Liver (tissue), 9 donors: ENCODE results near the gene DDOST. TPM values are rescaled to one million over a fixed set of nuclear protein-coding genes. Genes with fewer than 3 reads are reported as not detected.

Source experiments
- DNase-seq: peaks from one replicate; pipeline ENCODE4 v3.0.0-alpha.2; 2017; ENCODE audit warnings: low spot score
- H3K27ac ChIP-seq, 2 donors: one replicate each; pipeline ENCODE4 v1.7.0; 2013; ENCODE audit warnings: inconsistent platforms in 2 of 2, low read length in 2 of 2, control low read depth in 1 of 2, low read depth in 1 of 2, mild to moderate bottlenecking in 1 of 2
- H3K27me3 ChIP-seq, 4 donors: one replicate each; pipeline versions ENCODE4 v1.6.1 to v1.7.0; 2013; ENCODE audit warnings: low read length in 3 of 4, inconsistent platforms in 1 of 4, mild to moderate bottlenecking in 1 of 4, moderate library complexity in 1 of 4; ENCODE audit not compliant: control insufficient read depth in 4 of 4, insufficient read depth in 4 of 4
- H3K36me3 ChIP-seq, 4 donors: one replicate each; pipeline versions ENCODE4 v1.6.1 to v1.7.0; 2013; ENCODE audit warnings: low read length in 3 of 4, mild to moderate bottlenecking in 3 of 4, low read depth in 1 of 4, moderate library complexity in 1 of 4; ENCODE audit not compliant: control insufficient read depth in 4 of 4, insufficient read depth in 3 of 4
- H3K4me1 ChIP-seq, 4 donors: one replicate each; pipeline versions ENCODE4 v1.6.1 to v1.7.0; 2013; ENCODE audit warnings: low read length in 3 of 4, mild to moderate bottlenecking in 3 of 4, moderate library complexity in 1 of 4; ENCODE audit not compliant: control insufficient read depth in 4 of 4, insufficient read depth in 4 of 4
- H3K4me3 ChIP-seq, 3 donors: one replicate each; pipeline versions ENCODE4 v1.6.1 to v1.7.0; 2013; ENCODE audit warnings: low read length in 3 of 3, control low read depth in 1 of 3, low read depth in 1 of 3, mild to moderate bottlenecking in 1 of 3
- H3K9ac ChIP-seq, 2 donors: one replicate each; pipeline ENCODE4 v1.7.0; 2013; ENCODE audit warnings: low read length in 2 of 2, mild to moderate bottlenecking in 2 of 2, moderate library complexity in 2 of 2, control low read depth in 1 of 2, low read depth in 1 of 2
- H3K9me3 ChIP-seq, 4 donors: one replicate each; pipeline versions ENCODE4 v1.6.1 to v1.7.0; 2013; ENCODE audit warnings: low read length in 3 of 4; ENCODE audit not compliant: control insufficient read depth in 4 of 4
- EGR1 ChIP-seq, 2 donors: IDR thresholded peaks; 2 replicates each; pipeline ENCODE4 v1.6.1; 2016 to 2018; ENCODE audit warnings: antibody characterized with exemption in 2 of 2, low read depth in 2 of 2
- FOXA1 ChIP-seq: IDR thresholded peaks from 2 replicates; pipeline ENCODE4 v1.6.1; 2016; ENCODE audit warnings: antibody characterized with exemption
- FOXA2 ChIP-seq: IDR thresholded peaks from 2 replicates; pipeline ENCODE4 v1.6.1; 2016; ENCODE audit warnings: antibody characterized with exemption
- GABPA ChIP-seq, 2 donors: IDR thresholded peaks in 1 of 2; conservative IDR thresholded peaks in 1 of 2; 2 replicates each; pipeline ENCODE4 v1.6.1; 2016; ENCODE audit warnings: antibody characterized with exemption in 2 of 2, mild to moderate bottlenecking in 1 of 2, moderate library complexity in 1 of 2
- HNF4A ChIP-seq, 2 donors: conservative IDR thresholded peaks; 2 replicates each; pipeline ENCODE4 v1.6.1; 2016; ENCODE audit warnings: antibody characterized with exemption in 2 of 2, mild to moderate bottlenecking in 2 of 2
- HNF4G ChIP-seq: IDR thresholded peaks from 2 replicates; pipeline ENCODE4 v1.6.1; 2016; ENCODE audit warnings: antibody characterized with exemption
- JUND ChIP-seq, 2 donors: IDR thresholded peaks; 2 replicates each; pipeline ENCODE4 v1.6.1; 2016; ENCODE audit warnings: antibody characterized with exemption in 2 of 2
- MAX ChIP-seq: IDR thresholded peaks from 2 replicates; pipeline ENCODE4 v1.6.1; 2016; ENCODE audit warnings: antibody characterized with exemption
- NR2F2 ChIP-seq: IDR thresholded peaks from 2 replicates; pipeline ENCODE4 v1.6.1; 2016; ENCODE audit warnings: antibody characterized with exemption
- RAD21 ChIP-seq, 2 donors: IDR thresholded peaks; 2 replicates each; pipeline ENCODE4 v1.6.1; 2016; ENCODE audit warnings: antibody characterized with exemption in 2 of 2, mild to moderate bottlenecking in 2 of 2
- REST ChIP-seq: IDR thresholded peaks from 2 replicates; pipeline ENCODE4 v1.6.1; 2016; ENCODE audit warnings: antibody characterized with exemption, mild to moderate bottlenecking
- RXRA ChIP-seq, 2 donors: IDR thresholded peaks; 2 replicates each; pipeline ENCODE4 v1.6.1; 2017 to 2018; ENCODE audit warnings: antibody characterized with exemption in 2 of 2, mild to moderate bottlenecking in 1 of 2
- SP1 ChIP-seq: IDR thresholded peaks from 2 replicates; pipeline ENCODE4 v1.6.1; 2018; ENCODE audit warnings: antibody characterized with exemption, mild to moderate bottlenecking
- TAF1 ChIP-seq: conservative IDR thresholded peaks from 2 replicates; pipeline ENCODE4 v1.6.1; 2016; ENCODE audit warnings: antibody characterized with exemption, mild to moderate bottlenecking
- YY1 ChIP-seq: IDR thresholded peaks from 2 replicates; pipeline ENCODE4 v1.6.1; 2016; ENCODE audit warnings: antibody characterized with exemption, mild to moderate bottlenecking
- ZBTB33 ChIP-seq: IDR thresholded peaks from 2 replicates; pipeline ENCODE4 v1.6.1; 2016; ENCODE audit warnings: antibody characterized with exemption
- whole genome bisulfite sequencing: extraction: QIAGEN DNeasy Blood & Tissue Kit; methylation state at CpG from one replicate; pipeline ENCODE4 v1.1.7; 2013; 5-methylcytosine and 5-hydroxymethylcytosine counted together
- polyA plus RNA-seq, 2 donors: library from polyadenylated mRNA; stranded (reverse) in 1 of 2; unstranded in 1 of 2; fragments of 200-250 nt in 1 of 2; fragments of >200 nt in 1 of 2; fragmentation: Nextera tagmentation in 1 of 2; extraction: Ambion mirVana in 1 of 2; gene quantifications; one replicate each; pipeline versions ENCODE4 v1.2.1 to v1.2.3, GENCODE V29; 2013 to 2015
- total RNA-seq, 2 donors: library from RNA; depleted of rRNA; stranded (reverse); fragments of >200 nt; gene quantifications; one replicate each; pipeline ENCODE4 v1.2.3, GENCODE V29; 2014
- TF ChIP-seq, protein P1 (sequence below): fragments of 150-350 bp; IDR thresholded peaks from 2 replicates; pipeline ENCODE4 v1.5.1; 2017; ENCODE audit warnings: improper control_type of control experiment, low read depth, low read length; ENCODE audit not compliant: missing input control
- TF ChIP-seq, protein P2 (sequence below): IDR thresholded peaks from 2 replicates; pipeline ENCODE4 v1.6.1; 2016; ENCODE audit warnings: antibody characterized with exemption
- donor health status: healthy.
- donor health status: healthy.
- donor health status: healthy.
- donor health status: healthy.
- donor health status: healthy.

Gene DDOST
- total and polyA plus RNA-seq, 4 donors: 70.2 to 193 (median 164) TPM

- H3K9ac ChIP-seq: no peak overlapping the region
- 92% methylated on average over 13 of the region's 13 CpGs for WGBS
- H3K4me3 ChIP-seq: no peak overlapping the region
- no peaks in the 10 kb centered on the region for H3K27me3 ChIP-seq
- no peak overlapping the region for H3K27ac ChIP-seq
- no peaks in the 10 kb centered on the region for H3K9me3 ChIP-seq
- TF ChIP-seq JUND (IDR thresholded peaks at IDR 0.05) (no peak), HNF4A (conservative IDR thresholded peaks at IDR 0.05) (no peak), ZBTB33 (no peak)
- TF ChIP-seq, protein P1, sequence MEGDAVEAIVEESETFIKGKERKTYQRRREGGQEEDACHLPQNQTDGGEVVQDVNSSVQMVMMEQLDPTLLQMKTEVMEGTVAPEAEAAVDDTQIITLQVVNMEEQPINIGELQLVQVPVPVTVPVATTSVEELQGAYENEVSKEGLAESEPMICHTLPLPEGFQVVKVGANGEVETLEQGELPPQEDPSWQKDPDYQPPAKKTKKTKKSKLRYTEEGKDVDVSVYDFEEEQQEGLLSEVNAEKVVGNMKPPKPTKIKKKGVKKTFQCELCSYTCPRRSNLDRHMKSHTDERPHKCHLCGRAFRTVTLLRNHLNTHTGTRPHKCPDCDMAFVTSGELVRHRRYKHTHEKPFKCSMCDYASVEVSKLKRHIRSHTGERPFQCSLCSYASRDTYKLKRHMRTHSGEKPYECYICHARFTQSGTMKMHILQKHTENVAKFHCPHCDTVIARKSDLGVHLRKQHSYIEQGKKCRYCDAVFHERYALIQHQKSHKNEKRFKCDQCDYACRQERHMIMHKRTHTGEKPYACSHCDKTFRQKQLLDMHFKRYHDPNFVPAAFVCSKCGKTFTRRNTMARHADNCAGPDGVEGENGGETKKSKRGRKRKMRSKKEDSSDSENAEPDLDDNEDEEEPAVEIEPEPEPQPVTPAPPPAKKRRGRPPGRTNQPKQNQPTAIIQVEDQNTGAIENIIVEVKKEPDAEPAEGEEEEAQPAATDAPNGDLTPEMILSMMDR: no peak
- no peaks in the 10 kb centered on the region for H3K4me1 ChIP-seq
- no peak for DNase-seq
- H3K36me3 ChIP-seq: peaks cover 13 to 75% (median 55%) of the 10 kb centered on the region in 4 donors
Observed at GRCh38 chr1:20648438-20648837, 12.7 kb downstream of the DDOST start.

- WGBS: 88% methylated on average over 14 of the region's 14 CpGs
- Histone ChIP-seq H3K27ac (no peak overlapping the region), H3K4me1 (no peaks in the 10 kb centered on the region), H3K4me3 (no peak overlapping the region), H3K36me3 (peaks cover 8 to 65% (median 47%) of the 10 kb centered on the region in 4 donors), H3K9ac (no peak overlapping the region), H3K9me3 (no peaks in the 10 kb centered on the region), H3K27me3 (no peaks in the 10 kb centered on the region)
- TF ChIP-seq ZBTB33 (no peak), JUND (IDR thresholded peaks at IDR 0.05) (no peak), NR2F2 (no peak), FOXA2 (no peak), MAX (no peak), RXRA (IDR thresholded peaks at IDR 0.05) (no peak), HNF4A (conservative IDR thresholded peaks at IDR 0.05) (no peak), SP1 (no peak), GABPA (IDR thresholded peaks at IDR 0.05 in 1 of 2, conservative IDR thresholded peaks at IDR 0.05 in 1 of 2) (no peak), HNF4G (no peak), FOXA1 (no peak), EGR1 (IDR thresholded peaks at IDR 0.05; ENCODE audit: low read depth in 2 of 2) (no peak), RAD21 (IDR thresholded peaks at IDR 0.05) (no peak), REST (no peak), TAF1 (no peak), YY1 (no peak)
- TF ChIP-seq, protein P1: no peak
- TF ChIP-seq, protein P2, sequence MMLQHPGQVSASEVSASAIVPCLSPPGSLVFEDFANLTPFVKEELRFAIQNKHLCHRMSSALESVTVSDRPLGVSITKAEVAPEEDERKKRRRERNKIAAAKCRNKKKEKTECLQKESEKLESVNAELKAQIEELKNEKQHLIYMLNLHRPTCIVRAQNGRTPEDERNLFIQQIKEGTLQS: no peak
- DNase-seq: no peak
Observed at GRCh38 chr1:20645414-20645813, 15.8 kb downstream of the DDOST start.
